Thyroid gland (tissue), 4 donors: ENCODE measurements around the gene EIF4G2. TPM values are rescaled to one million over a fixed set of nuclear protein-coding genes. Genes with fewer than 3 reads are reported as not detected.

Source experiments
- DNase-seq, 2 donors: peaks; one replicate each; pipeline ENCODE4 v3.0.0-alpha.2; 2019
- H3K27ac ChIP-seq, 3 donors: fragments of 200-600 bp; sonication (generic); 1 replicate in 2 of 3; 2 replicates in 1 of 3; pipeline ENCODE4 v1.5.1; 2016 to 2019; ENCODE audit warnings: mild to moderate bottlenecking in 1 of 3, moderate library complexity in 1 of 3
- H3K27me3 ChIP-seq: fragments of 200-600 bp; sonication (generic); one replicate; pipeline ENCODE4 v1.5.1; 2019
- H3K36me3 ChIP-seq, 2 donors: fragments of 200-600 bp; sonication (generic); one replicate each; pipeline ENCODE4 v1.5.1; 2016 to 2019
- H3K4me1 ChIP-seq, 2 donors: fragments of 200-600 bp; sonication (generic); one replicate each; pipeline ENCODE4 v1.5.1; 2017 to 2019
- H3K4me3 ChIP-seq, 3 donors: fragments of 200-600 bp; sonication (generic); replicated peaks in 1 of 3; 1 replicate in 2 of 3; 2 replicates in 1 of 3; pipeline ENCODE4 v1.5.1; 2016; ENCODE audit warnings: mild to moderate bottlenecking in 1 of 3
- H3K9me3 ChIP-seq: fragments of 200-600 bp; sonication (generic); one replicate; pipeline ENCODE4 v1.5.1; 2017
- POLR2A ChIP-seq, 2 donors: fragments of 450-650 bp; IDR thresholded peaks; one replicate each; pipeline ENCODE4 v1.6.1; 2017; ENCODE audit warnings: antibody characterized with exemption in 2 of 2, mild to moderate bottlenecking in 2 of 2, moderate library complexity in 1 of 2
- WGBS, 2 donors: methylation state at CpG; one replicate each; pipeline ENCODE4 v1.1.5; 2017; 5-methylcytosine and 5-hydroxymethylcytosine counted together
- intact Hi-C: fragments of 100-400 bp; cut with DNase I; formaldehyde crosslinking; loops from one replicate; pipeline ENCODE4 v1.15.1; 2023
- total RNA-seq, 4 donors: library from RNA; depleted of rRNA; stranded (reverse); fragments of >200 nt; gene quantifications; one replicate each; pipeline ENCODE4 v1.2.3, GENCODE V29; 2016
- TF ChIP-seq, protein P1 (sequence below), 6 experiments: fragments of 200-600 bp in 3 of 6; fragments of 450-650 bp in 3 of 6; sonication (generic) in 3 of 6; IDR thresholded peaks; one replicate each; pipeline ENCODE4 v1.5.1; 2016 to 2019; ENCODE audit warnings: antibody characterized with exemption in 6 of 6, mild to moderate bottlenecking in 2 of 6, inconsistent platforms in 1 of 6, moderate library complexity in 1 of 6

EIF4G2 gene
- total RNA-seq, 4 donors from 2014 or later: 501 to 609 (median 578) TPM

DNA sequence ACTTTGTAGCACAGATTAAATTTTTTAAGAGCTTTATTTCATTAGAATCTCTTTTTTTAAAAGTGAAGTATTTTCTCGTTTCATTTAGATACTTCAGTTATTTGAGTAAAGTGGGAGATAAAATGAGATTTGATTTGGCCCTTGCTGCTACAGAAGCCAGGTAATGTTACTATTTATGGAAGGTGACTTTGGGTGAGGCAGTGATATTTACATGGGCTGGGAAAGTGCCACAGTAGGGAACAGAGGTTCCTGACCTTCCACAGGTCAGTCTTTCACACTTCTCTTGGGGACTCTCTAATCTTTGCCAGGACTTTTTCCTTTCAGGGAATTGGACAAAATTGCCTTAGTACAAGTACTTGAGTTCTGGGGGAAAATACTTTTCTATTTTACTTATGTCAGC is 37.3 kb downstream of the EIF4G2 start:
- WGBS, 2 donors: 94 to 97% methylated on average over 1 of the region's 1 CpG
- DNase-seq: no peak
- Histone ChIP-seq H3K36me3 (peaks cover 52 to 55% of the 10 kb centered on the region in 2 donors), H3K27me3 (no peaks in the 10 kb centered on the region), H3K27ac (no peak overlapping the region), H3K4me1 (no peaks in the 10 kb centered on the region), H3K9me3 (no peaks in the 10 kb centered on the region), H3K4me3 (no peak overlapping the region)
- TF ChIP-seq, protein P1, sequence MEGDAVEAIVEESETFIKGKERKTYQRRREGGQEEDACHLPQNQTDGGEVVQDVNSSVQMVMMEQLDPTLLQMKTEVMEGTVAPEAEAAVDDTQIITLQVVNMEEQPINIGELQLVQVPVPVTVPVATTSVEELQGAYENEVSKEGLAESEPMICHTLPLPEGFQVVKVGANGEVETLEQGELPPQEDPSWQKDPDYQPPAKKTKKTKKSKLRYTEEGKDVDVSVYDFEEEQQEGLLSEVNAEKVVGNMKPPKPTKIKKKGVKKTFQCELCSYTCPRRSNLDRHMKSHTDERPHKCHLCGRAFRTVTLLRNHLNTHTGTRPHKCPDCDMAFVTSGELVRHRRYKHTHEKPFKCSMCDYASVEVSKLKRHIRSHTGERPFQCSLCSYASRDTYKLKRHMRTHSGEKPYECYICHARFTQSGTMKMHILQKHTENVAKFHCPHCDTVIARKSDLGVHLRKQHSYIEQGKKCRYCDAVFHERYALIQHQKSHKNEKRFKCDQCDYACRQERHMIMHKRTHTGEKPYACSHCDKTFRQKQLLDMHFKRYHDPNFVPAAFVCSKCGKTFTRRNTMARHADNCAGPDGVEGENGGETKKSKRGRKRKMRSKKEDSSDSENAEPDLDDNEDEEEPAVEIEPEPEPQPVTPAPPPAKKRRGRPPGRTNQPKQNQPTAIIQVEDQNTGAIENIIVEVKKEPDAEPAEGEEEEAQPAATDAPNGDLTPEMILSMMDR (IDR thresholded peaks at IDR 0.05): no peak
- no peak for TF ChIP-seq POLR2A (IDR thresholded peaks at IDR 0.05)
- intact Hi-C loops: no loop called here

DNA sequence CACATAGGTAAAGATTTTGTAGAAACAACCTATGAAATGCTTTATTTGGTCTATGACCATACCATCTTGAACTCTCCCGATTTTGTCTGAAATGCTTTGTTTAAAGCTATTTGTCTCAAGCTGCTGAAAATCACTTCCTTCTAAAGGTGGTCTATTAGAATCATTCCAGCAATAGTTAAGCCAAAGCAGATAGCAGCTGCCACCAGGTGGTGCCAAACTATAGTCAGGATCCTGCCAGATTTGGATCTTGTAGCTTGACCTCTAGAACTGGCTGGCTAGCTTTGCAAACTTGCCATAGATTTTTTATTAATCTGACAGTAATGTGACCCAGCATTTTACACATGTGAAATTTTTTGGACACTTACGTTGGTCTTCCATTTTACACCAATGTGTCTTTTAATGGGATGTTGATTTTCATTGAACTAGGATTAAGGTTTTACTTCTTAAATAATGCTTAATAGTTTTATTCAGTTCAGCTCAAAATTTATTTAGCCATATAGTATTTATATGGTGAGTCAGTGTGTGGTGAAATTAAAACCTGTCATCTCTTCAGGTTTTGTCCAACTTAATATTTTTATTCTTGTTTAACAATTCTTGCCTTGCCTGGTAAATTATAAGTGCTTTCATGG is 38.0 kb downstream of the EIF4G2 start:
- DNase-seq: peak; percentile 47 to 59
- Histone ChIP-seq H3K36me3 (peaks cover 47 to 53% of the 10 kb centered on the region in 2 donors), H3K27ac (no peak overlapping the region), H3K4me1 (no peaks in the 10 kb centered on the region), H3K4me3 (no peak overlapping the region), H3K27me3 (no peaks in the 10 kb centered on the region), H3K9me3 (no peaks in the 10 kb centered on the region)
- no peak for TF ChIP-seq POLR2A (IDR thresholded peaks at IDR 0.05)
- TF ChIP-seq, protein P1 (IDR thresholded peaks at IDR 0.05): peak in 5 of 6 experiments; percentile 30 to 68 (median 41)
- intact Hi-C loops: no loop called here
- WGBS, 2 donors: 43 to 54% methylated on average over 2 of the region's 2 CpGs

DNA sequence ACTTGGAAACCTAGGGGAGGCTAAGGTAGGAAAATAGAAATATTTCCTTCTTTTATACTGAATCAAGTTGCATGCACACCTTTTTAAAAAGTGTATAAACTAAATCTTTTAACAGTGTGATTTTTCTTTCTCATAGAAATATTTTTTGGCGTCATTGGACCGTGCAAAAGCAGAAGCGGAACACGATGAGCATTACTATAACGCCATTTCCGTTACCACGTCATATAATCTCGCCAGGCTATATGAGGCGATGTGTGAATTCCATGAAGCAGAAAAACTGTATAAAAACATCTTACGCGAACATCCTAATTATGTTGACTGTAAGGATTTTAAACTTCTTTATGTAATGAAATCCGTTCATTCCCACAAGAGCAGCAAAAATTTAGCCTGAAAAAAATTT is 44.3 kb downstream of the EIF4G2 start:
- 89 to 94% methylated on average over 12 of the region's 12 CpGs for WGBS, 2 donors

DNA sequence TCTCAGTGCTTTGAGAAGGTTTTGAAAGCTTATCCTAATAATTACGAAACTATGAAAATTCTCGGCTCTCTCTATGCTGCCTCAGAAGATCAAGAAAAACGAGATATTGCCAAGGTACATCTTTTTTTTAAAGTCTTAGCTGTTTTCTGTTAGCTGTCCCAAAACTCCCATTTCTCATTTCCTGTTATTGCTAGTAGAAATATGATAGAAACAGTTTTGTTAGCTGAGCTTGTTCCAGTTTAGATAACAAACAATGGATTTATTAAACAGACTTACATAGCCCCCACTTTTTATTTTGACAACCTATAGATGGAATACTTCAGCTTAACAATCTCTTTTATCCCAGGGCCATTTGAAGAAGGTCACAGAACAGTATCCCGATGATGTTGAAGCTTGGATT is 45.0 kb downstream of the EIF4G2 start:
- intact Hi-C loops: no loop called here
- Histone ChIP-seq H3K27ac (no peak overlapping the region), H3K36me3 (peaks cover 47 to 51% of the 10 kb centered on the region in 2 donors), H3K4me3 (no peak overlapping the region), H3K27me3 (no peaks in the 10 kb centered on the region), H3K4me1 (no peaks in the 10 kb centered on the region), H3K9me3 (no peaks in the 10 kb centered on the region)
- TF ChIP-seq, protein P1 (IDR thresholded peaks at IDR 0.05): no peak
- no peak for TF ChIP-seq POLR2A (IDR thresholded peaks at IDR 0.05)
- WGBS, 2 donors: 88 to 90% methylated on average over 4 of the region's 4 CpGs
- DNase-seq: no peak

More for the DNA sequence above, 44.3 kb downstream of the EIF4G2 start:
- Histone ChIP-seq H3K4me1 (no peaks in the 10 kb centered on the region), H3K27ac (no peak overlapping the region), H3K4me3 (no peak overlapping the region), H3K9me3 (no peaks in the 10 kb centered on the region), H3K36me3 (peaks cover 47 to 51% of the 10 kb centered on the region in 2 donors), H3K27me3 (no peaks in the 10 kb centered on the region)
- intact Hi-C loops: no loop called here
- DNase-seq: no peak
- TF ChIP-seq, protein P1 (IDR thresholded peaks at IDR 0.05): no peak
- no peak for TF ChIP-seq POLR2A (IDR thresholded peaks at IDR 0.05)

DNA sequence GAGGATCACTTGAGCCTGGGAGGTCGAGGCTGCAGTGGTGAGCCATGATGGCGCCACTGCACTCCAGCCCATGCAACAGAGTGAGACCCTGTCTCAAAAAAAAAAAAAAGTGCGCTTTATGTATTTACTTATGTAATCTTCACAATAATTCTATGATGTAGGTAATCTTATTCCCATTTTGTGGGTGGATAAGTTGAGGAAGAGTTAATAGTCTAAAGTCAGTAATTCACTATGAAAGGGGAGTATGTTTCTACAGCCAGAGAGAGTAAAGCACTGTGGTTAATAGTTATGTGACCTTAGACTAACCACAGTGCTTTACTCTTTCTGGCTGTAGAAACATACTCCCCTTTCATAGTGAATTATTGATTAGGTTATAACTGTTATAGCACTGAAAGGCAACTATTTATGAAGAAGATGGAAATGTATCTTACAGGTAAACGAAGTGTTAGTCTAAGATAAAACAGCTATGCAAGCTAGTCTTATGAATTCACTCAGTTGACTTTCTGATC is 45.8 kb downstream of the EIF4G2 start:
- no peak for DNase-seq
- intact Hi-C loops: no loop called here
- Histone ChIP-seq H3K4me1 (no peaks in the 10 kb centered on the region), H3K36me3 (peaks cover 48 to 52% of the 10 kb centered on the region in 2 donors), H3K4me3 (no peak overlapping the region), H3K27ac (no peak overlapping the region), H3K9me3 (no peaks in the 10 kb centered on the region), H3K27me3 (no peaks in the 10 kb centered on the region)
- WGBS, 2 donors: 93 to 98% methylated on average over 4 of the region's 4 CpGs
- TF ChIP-seq POLR2A (IDR thresholded peaks at IDR 0.05): no peak
